Daoy (cell line): ENCODE data around the gene METRN. TPM values are rescaled to one million over a fixed set of nuclear protein-coding genes. Genes with fewer than 3 reads are reported as not detected.
A peak's percentile ranks its signal among the peaks of the same experiment; 100 is the strongest.

Experiments
- DNase-seq: peaks from one replicate; pipeline ENCODE4 v3.0.0-alpha.2; 2015; ENCODE audit warnings: low read depth
- total RNA-seq: library from RNA; depleted of rRNA; stranded (reverse); fragments of >200 nt; shearing (Covaris generic); gene quantifications from 2 replicates; pipeline ENCODE4 v1.2.3, GENCODE V29; 2014

METRN gene
- total RNA-seq, 1 experiment from 2014 or later = 40.9 TPM

GRCh38 chr16:677316-678190 lies 37.4 kb upstream of the METRN start:
- no peak for DNase-seq

GRCh38 chr16:678209-678857 lies 36.6 kb upstream of the METRN start:
- DNase-seq = no peak

GRCh38 chr16:678858-679813 lies 35.8 kb upstream of the METRN start:
- DNase-seq = peak; percentile 76

GRCh38 chr16:679814-680624 lies 34.9 kb upstream of the METRN start, which contains the start of gene STUB1:
Gene STUB1, plus strand, starts transcription at chr16:680410. Its CDS starts 116 bp downstream, at chr16:680526.
- DNase-seq = peak; percentile 87

GRCh38 chr16:680625-680945 lies 34.3 kb upstream of the METRN start:
- no peak for DNase-seq

- peak; percentile 59 for DNase-seq
Measured at GRCh38 chr16:680967-681745, 33.8 kb upstream of the METRN start.

GRCh38 chr16:681746-682427 lies 33.0 kb upstream of the METRN start:
- DNase-seq = no peak

GRCh38 chr16:682493-683395 lies 32.2 kb upstream of the METRN start:
- no peak for DNase-seq

- no peak for DNase-seq
Measured at GRCh38 chr16:683396-684070, 31.4 kb upstream of the METRN start.

GRCh38 chr16:684071-684794 lies 30.7 kb upstream of the METRN start, which contains the start of gene JMJD8:
Gene JMJD8, minus strand, starts transcription at chr16:684334. Its CDS starts 15 bp downstream, at chr16:684319.
- DNase-seq = peak; percentile 96

GRCh38 chr16:684961-685696 lies 29.8 kb upstream of the METRN start:
- no peak for DNase-seq

- peak; percentile 64 for DNase-seq
Measured at GRCh38 chr16:685967-686366, 29.0 kb upstream of the METRN start.

GRCh38 chr16:686459-687260 lies 28.3 kb upstream of the METRN start:
- no peak for DNase-seq

- no peak for DNase-seq
Measured at GRCh38 chr16:687499-687898, 27.4 kb upstream of the METRN start.

- DNase-seq = no peak
Measured at GRCh38 chr16:689175-689897, 25.6 kb upstream of the METRN start.
